ENCODE measurements around the gene PIK3CB. TPM values are rescaled to one million over a fixed set of nuclear protein-coding genes. Genes with fewer than 3 reads are reported as not detected.

Gene PIK3CB
- polyA plus RNA-seq, 3 donors = 14.1 to 33.6 (median 20.4) TPM

DNA sequence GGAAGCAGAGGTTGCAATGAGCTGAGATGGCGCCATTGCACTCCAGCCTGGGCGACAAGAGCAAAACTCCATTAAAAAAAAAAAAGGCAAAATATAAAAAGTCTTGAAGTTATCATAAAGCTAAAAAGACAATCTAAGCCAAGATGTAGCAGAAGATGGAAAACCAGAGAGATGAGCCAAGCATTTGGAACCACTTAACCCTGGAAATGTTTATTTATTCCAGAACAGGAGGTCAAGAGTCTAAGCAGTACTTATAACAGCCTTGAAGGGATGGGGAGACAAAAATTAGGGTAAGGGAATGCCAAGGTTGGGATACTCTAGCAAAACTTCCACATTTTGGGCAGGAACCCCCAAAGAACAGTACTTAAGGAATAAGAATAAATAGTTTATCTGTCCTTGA, 196.1 kb downstream of the PIK3CB start:
- intact Hi-C loops (cut with micrococcal nuclease) = no loop called here
- H3K27me3 Mint-ChIP-seq (ENCODE audit: low read depth in 3 of 3) = peaks cover 0 to 2% (median 0%) of the 10 kb centered on the region in 3 donors
- no peak overlapping the region for H3K4me3 ChIP-seq (replicated peaks in 1 of 3; ENCODE audit: low read depth in 2 of 3, low read length in 3 of 3)
- DNase-seq = no peak
- H3K9ac ChIP-seq (ENCODE audit: insufficient read depth, low read length, poor library complexity, severe bottlenecking) = no peak overlapping the region
- no peaks in the 10 kb centered on the region for H3K36me3 Mint-ChIP-seq
- no peaks in the 10 kb centered on the region for H4K20me1 ChIP-seq (ENCODE audit: insufficient read depth, low read length)
- H3K27ac ChIP-seq (ENCODE audit: low read depth in 1 of 2, low read length in 2 of 2) = no peak overlapping the region
- H3K4me3 Mint-ChIP-seq = no peak overlapping the region
- H3K9me3 Mint-ChIP-seq = peaks cover 13 to 35% (median 25%) of the 10 kb centered on the region in 7 donors
- peaks cover 0 to 1% of the 10 kb centered on the region in 2 donors for H3K36me3 ChIP-seq (replicated peaks in 1 of 2; ENCODE audit: control insufficient read depth in 1 of 2, insufficient read depth in 2 of 2, low read length in 2 of 2)
- TF ChIP-seq, protein P1, sequence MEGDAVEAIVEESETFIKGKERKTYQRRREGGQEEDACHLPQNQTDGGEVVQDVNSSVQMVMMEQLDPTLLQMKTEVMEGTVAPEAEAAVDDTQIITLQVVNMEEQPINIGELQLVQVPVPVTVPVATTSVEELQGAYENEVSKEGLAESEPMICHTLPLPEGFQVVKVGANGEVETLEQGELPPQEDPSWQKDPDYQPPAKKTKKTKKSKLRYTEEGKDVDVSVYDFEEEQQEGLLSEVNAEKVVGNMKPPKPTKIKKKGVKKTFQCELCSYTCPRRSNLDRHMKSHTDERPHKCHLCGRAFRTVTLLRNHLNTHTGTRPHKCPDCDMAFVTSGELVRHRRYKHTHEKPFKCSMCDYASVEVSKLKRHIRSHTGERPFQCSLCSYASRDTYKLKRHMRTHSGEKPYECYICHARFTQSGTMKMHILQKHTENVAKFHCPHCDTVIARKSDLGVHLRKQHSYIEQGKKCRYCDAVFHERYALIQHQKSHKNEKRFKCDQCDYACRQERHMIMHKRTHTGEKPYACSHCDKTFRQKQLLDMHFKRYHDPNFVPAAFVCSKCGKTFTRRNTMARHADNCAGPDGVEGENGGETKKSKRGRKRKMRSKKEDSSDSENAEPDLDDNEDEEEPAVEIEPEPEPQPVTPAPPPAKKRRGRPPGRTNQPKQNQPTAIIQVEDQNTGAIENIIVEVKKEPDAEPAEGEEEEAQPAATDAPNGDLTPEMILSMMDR (IDR thresholded peaks at IDR 0.05) = no peak
- no peak overlapping the region for H2AFZ ChIP-seq (ENCODE audit: insufficient read depth, low read depth, low read length, poor library complexity, severe bottlenecking)
- no peaks in the 10 kb centered on the region for H3K4me1 ChIP-seq (ENCODE audit: control insufficient read depth in 1 of 2, insufficient read depth in 2 of 2, low read length in 2 of 2)
- H3K9me3 ChIP-seq (replicated peaks in 1 of 2; ENCODE audit: control insufficient read depth in 1 of 2, insufficient read depth in 1 of 2, low read length in 2 of 2) = peaks cover 15 to 19% of the 10 kb centered on the region in 2 donors
- H3K4me2 ChIP-seq (replicated peaks; ENCODE audit: extremely low read depth, low read length, poor library complexity, severe bottlenecking) = no peak overlapping the region
- H3K79me2 ChIP-seq (ENCODE audit: insufficient read depth, low read length) = no peaks in the 10 kb centered on the region
- no CpG with 5 or more reads among the region's 2 CpGs for WGBS (ENCODE audit: insufficient coverage)
- H3K4me1 Mint-ChIP-seq = no peaks in the 10 kb centered on the region
- H3K27me3 ChIP-seq (ENCODE audit: control insufficient read depth in 2 of 2, insufficient read depth in 2 of 2, low read length in 2 of 2) = no peaks in the 10 kb centered on the region
- H3K27ac Mint-ChIP-seq = no peak overlapping the region

DNA sequence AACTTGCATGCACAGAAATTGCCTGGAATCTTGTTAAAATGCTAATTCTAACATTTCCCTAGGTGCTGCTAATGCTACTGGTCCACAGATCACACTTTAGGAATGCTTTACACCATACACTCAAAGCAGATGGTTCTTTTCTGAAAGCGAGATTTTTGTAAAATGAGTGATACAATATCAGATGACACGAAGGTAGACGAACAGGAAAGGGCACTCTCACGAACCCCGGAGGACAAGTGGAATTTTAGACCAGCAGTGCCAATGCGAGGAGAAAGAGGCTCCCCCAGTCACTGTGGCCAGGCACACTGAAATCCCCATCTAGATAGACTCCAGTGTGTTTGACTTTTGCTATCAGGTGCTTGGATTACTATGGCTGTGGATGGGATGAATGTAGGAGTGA, 205.2 kb downstream of the PIK3CB start:
- WGBS (ENCODE audit: insufficient coverage) = 90% methylated on average over 5 of the region's 6 CpGs
- H3K27ac ChIP-seq (ENCODE audit: low read depth in 1 of 2, low read length in 2 of 2) = no peak overlapping the region
- H3K27me3 ChIP-seq (ENCODE audit: control insufficient read depth in 2 of 2, insufficient read depth in 2 of 2, low read length in 2 of 2) = no peaks in the 10 kb centered on the region
- H3K36me3 Mint-ChIP-seq = peaks cover 0 to 2% of the 10 kb centered on the region in 2 donors
- H3K27ac Mint-ChIP-seq = peak overlapping the region in 1 of 7 donors; percentile 14
- H3K4me3 Mint-ChIP-seq = no peak overlapping the region
- no peaks in the 10 kb centered on the region for H3K4me1 ChIP-seq (ENCODE audit: control insufficient read depth in 1 of 2, insufficient read depth in 2 of 2, low read length in 2 of 2)
- H3K27me3 Mint-ChIP-seq (ENCODE audit: low read depth in 3 of 3) = peaks cover 0 to 1% (median 0%) of the 10 kb centered on the region in 3 donors
- H3K79me2 ChIP-seq (ENCODE audit: insufficient read depth, low read length) = no peaks in the 10 kb centered on the region
- no peaks in the 10 kb centered on the region for H3K4me1 Mint-ChIP-seq
- TF ChIP-seq, protein P1 (IDR thresholded peaks at IDR 0.05) = no peak
- H2AFZ ChIP-seq (ENCODE audit: insufficient read depth, low read depth, low read length, poor library complexity, severe bottlenecking) = no peak overlapping the region
- no peak overlapping the region for H3K4me2 ChIP-seq (replicated peaks; ENCODE audit: extremely low read depth, low read length, poor library complexity, severe bottlenecking)
- H3K4me3 ChIP-seq (replicated peaks in 1 of 3; ENCODE audit: low read depth in 2 of 3, low read length in 3 of 3) = no peak overlapping the region
- no peak overlapping the region for H3K9ac ChIP-seq (ENCODE audit: insufficient read depth, low read length, poor library complexity, severe bottlenecking)
- peaks cover 0 to 4% (median 0%) of the 10 kb centered on the region in 7 donors for H3K9me3 Mint-ChIP-seq
- H4K20me1 ChIP-seq (ENCODE audit: insufficient read depth, low read length) = no peaks in the 10 kb centered on the region
- no peaks in the 10 kb centered on the region for H3K9me3 ChIP-seq (replicated peaks in 1 of 2; ENCODE audit: control insufficient read depth in 1 of 2, insufficient read depth in 1 of 2, low read length in 2 of 2)
- H3K36me3 ChIP-seq (replicated peaks in 1 of 2; ENCODE audit: control insufficient read depth in 1 of 2, insufficient read depth in 2 of 2, low read length in 2 of 2) = peaks cover 0 to 5% of the 10 kb centered on the region in 2 donors
- no peak for DNase-seq
- intact Hi-C loops (cut with micrococcal nuclease) = no loop called here

All from CD14-positive monocyte (primary cell).